Measurements from ENCODE around the gene IPO9. TPM values are rescaled to one million over a fixed set of nuclear protein-coding genes. Genes with fewer than 3 reads are reported as not detected.
"Not testable (repeated sequence)": the region's sequence is repeated elsewhere in the genome, so short reads cannot be mapped to it uniquely, and the experiment has no call there.

IPO9 gene
- total RNA-seq, 1 experiment from 2014 or later = 44.7 TPM

DNA sequence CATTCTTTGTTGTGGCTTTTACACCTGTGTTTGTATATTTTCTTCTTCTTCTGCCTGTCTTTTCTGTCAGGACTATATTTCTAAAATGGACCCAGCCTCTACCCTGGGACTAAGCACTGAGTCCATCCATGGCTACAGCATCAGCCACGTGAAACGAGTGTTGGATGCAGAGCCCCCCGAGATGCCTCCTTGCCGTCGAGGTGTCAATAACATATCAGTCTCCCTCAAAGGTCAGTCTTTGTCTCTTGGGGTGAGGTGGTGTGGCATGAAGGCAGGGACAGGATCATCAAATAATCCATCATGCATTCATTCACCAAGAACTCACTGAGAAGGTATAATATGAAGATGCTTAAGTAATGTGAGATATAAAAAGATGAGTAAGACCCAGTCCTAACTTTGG is 19.1 kb upstream of the IPO9 start:
- DNase-seq (ENCODE audit: low spot score) = no peak

DNA sequence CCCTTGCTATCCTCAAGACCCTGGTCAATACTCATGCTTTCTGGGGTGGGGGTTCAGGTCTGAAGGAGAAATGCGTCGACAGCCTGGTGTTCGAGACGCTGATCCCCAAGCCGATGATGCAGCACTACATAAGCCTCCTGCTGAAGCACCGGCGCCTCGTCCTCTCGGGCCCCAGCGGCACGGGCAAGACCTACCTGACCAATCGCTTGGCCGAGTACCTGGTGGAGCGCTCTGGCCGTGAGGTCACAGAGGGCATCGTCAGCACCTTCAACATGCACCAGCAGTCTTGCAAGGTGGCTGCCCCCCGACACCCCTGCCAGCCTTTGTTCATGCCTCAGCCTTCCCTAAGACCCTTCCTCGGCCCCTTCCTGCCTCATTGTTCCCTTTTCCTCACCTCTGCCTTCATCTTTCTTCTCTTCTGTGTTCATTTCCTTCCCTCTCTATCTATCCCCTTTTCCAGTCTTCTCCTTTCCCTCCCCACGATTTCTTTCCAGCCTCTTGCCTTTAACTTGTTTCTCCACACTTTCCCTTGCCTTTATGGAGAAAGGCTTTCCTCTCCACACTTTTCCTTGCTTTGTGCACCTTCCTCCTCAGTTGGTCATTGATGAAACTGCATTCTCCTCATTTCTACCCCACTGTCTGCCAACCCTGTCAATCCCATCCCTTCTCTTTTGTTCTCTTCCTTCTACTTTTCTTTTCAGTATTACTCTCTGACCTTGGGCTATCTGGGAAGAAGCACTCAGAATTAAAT is 18.3 kb upstream of the IPO9 start:
- DNase-seq (ENCODE audit: low spot score) = no peak

DNA sequence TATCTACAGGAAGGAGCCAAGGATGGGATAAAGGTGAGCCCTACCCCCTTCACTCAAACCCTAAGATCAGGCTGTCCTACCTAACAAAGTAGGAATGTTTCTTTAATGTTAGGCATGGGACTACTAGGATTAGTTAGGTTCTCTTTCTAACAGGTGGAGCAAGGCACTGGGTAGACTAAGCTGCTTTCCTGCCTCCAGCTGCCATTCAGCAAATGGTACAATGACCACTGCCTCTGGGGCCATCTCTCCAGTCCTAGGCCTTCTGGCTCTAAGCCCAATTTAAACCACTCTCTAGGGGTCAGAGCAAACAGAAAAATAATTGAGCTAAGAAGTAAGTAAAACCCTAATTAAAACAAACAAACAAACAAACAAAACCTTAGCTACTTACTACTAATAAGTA is 15.7 kb upstream of the IPO9 start:
- no peak for DNase-seq (ENCODE audit: low spot score)

DNA sequence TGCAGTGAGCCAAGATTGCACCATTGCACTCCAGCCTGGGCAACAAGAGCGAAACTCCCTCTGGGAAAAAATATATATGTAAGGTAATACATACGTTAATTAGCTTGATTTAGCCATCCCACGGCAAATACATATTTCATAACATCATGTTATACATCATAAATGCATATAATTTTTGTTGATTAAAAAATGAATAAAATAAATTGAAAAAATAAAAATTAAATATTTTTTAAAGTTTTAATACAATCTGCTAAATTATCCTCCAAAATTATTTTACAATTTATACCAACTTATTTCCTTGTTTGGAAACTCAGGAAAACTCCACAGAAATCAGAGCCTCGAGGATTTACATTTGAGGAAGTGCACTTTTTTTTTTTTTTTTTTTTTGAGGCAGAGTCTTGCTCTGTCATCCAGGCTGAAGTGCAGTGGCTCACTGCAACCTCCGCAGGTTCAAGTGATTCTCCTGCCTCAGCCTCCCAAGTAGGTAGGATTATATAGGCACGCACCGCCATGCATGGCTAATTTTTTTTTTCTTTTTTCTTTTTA is 12.6 kb upstream of the IPO9 start:
- no peak for DNase-seq (ENCODE audit: low spot score)

DNA sequence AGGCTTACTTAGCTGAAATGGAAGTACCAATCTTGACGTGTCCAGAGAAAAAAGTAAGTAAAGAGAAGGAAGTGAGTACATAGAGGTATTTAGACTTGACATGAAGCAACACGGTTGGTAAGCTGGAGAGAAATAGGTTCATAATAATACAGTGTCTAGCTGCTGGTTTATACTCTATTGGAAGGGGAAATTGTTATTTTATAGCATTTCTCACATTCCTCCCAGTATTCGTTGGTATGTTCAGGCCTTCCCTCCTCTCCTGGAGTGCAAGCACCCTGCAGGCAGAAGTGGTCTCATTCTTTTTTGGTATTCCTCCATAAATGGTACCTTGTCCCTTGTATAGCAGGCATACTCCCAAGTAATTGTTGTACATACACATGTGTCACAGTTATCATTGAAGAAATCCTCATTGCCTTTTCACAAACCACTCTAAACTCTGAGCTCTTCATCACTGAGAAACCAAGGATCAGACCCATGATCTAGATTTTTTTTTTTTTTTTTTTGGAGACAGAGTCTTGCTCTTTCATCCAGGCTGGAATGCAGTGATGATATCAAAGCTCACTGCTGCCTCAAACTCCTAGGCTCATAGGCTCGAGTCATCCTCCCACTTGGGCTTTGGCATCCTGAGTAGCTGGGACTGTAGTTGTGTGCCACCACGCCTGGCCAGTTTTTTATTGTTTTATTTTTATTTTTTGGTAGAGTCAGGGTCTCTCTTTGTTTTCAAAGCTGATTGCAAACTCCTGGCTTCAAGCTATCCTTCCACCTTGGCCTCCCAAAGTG is 9.8 kb upstream of the IPO9 start:
- DNase-seq (ENCODE audit: low spot score) = no peak

DNA sequence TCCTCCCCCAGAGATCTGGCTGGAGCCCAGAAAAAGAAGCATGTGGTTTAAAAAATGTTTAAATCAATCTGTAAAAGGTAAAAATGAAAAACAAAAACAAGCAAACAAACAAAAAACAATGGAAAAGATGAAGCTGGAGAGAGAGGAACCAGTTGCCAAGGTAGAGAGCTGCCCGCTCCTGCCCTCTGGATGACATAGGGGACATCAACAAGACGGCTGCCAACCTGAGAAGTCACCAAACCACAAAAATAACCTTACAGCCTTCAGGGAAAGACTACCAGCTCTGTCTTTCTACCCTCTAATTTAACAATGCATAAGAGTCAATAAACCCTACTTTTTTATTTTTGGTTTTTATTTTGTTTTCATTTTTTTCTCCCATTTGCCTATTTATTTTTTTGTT is 8.5 kb upstream of the IPO9 start:
- no peak for DNase-seq (ENCODE audit: low spot score)

DNA sequence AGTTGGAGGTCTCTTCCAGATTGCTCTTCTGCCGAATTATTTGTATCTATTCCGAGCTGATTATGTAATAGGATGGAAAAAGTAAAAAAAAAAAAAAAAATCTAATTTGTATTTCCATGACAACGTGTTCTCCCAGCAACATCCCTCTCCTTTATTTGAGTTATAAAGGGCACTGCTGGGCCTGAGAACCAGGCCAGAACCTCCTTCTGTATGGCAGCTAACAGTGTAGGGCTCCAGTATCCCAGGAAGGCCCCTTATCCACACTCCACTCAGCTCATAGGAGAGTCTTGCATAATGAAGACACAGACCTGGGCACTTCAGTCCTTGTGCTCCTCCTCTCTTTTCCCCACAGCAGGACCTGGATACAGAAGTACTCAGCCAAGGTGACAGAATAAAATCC is 3.7 kb upstream of the IPO9 start:
- no peak for DNase-seq (ENCODE audit: low spot score)

DNA sequence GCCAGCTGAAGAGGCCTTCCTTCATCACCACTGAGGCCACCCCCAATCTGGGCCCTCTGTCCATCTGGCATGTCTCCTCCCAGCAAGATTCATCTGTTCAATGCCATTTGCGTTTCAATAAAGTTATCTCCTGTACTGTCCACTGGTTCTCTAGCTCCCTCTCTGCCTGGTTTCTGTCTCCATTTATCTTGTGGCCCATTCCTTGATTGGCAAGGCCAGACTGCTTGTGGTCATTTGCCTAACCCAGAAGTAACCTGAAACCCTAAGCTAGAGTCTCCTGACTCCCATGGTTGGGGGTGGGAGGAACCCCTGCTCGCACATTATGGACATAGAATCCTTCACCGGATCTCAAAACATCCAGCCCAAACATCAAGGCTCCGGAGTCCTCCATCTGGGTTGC is 2.1 kb upstream of the IPO9 start:
- DNase-seq (ENCODE audit: low spot score) = no peak

DNA sequence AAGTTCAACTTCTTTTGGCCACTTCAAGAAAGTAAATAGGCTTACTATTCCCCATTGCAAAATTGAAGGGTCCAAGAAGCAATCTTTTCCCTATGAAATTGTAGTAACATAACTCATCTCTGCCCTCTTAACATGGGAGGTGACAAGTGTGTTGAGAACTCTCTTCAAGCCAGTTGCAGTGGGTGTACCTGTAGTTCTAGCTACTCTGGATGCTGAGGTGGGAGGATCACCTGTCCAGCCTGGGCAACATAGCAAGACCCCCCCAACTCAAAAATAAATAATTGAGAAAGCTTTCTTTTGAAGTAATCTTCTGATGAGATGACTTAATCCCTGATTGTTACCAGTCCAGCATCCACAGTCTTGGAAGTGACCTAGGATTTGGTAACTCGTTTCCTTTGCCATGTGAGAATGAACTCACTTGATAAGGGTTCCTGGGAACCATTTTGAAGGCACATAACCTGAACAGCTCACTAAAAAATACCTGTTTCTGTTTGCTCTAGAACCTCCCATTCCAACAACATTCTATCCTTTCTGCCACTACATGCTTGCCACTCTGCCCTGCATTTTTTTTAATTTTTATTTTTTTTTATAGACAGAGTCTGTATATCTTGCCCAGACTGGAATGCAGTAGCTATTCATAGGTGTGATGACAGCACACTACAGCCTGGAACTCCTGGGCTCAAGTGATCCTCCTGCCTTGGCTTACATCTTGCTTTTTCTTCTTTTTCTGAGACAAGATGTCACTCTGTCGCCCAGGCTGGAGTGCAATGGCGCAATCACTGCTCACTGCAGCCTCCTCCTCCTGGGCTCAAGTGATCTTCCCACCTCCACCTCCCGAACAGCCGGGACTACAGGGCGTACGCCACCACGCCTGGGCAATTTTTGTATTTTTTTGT is 1.4 kb upstream of the IPO9 start:
- DNase-seq (ENCODE audit: low spot score) = no peak

DNA sequence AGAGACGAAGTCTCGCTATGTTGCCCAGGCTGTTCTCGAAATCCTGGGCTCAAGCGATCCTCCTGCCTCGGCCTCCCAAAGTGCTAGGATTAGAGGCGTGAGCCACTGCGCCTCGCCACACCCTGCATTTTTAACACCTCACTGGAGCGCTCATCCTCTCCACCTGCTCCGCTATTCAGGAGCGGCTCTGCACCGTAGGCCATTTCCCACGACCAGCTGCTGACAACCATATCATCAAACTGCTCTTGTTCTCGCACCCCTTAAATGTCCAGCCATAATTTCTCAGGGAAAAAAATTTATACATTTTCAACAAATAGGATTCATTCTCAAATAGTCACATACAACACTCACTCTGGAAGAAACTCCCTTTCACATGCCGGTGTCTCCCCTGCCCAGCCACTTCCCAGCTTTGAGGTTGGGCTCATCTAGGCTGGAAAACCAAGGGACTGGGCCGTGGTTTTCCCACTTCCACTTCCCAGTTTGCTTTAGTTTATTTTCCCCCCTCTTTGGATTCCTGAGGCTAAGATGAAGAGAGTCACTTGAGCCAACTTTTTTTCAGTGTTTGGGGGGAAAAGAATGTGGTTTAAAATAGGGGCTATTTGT is 639 bp upstream of the IPO9 start:
- DNase-seq (ENCODE audit: low spot score) = peak; percentile 15

DNA sequence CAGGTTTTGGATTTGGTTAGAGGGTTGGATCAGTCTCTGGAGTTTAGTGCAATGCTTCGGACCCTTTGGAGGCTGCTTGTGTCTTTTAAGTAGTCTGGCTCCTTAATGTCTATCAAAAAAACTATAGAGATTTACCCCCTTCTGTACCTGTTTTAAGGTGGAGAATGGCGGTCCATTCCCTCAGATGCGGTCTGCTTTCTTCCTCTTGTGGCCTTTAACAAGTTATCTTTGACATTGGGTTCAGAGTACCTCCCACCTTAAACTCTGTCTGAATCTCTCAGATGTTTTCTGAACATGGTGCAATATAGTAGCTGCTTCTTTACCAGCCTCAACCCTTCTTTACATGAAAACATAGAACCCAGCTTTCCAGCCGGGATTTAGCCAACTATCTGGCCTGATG is 2.4 kb downstream of the IPO9 start:
- DNase-seq (ENCODE audit: low spot score) = no peak

DNA sequence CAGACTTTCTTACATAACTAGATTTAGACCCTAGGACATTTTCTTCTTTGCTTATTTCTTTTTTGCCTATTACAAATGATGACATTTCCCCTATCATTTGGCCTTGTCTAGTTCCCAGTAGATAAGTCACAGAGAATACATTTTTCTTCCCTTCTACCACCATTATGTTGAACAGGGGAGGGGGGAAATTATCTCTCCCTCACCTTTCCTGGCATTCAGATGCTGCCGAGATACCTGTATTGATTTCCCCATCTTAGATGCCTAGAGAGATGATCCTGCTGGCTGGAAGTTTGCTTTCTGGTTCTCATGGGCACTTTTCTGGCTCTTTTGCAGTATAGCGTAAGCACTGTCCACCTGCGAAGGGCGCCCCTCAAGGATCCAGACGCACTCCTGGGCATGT is 5.7 kb downstream of the IPO9 start:
- no peak for DNase-seq (ENCODE audit: low spot score)

DNA sequence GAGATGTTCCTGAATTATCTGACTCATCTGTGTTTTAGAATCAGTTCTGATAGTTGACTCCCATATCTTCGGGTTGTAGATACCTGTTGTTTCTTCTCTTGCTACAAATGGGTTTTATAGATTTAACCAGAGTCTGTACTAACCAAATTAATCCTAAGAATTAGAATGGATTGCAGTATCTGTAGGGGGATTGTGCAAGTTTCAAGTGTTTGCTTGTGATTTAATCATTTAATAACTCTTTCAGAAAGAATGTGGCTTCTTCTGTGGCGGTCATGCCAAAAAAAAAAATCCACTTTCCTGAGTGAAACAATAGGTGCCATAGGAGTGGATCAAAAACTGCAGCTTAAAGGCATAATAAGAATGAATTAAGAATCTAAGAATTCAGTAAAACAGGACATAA is 9.4 kb downstream of the IPO9 start:
- DNase-seq (ENCODE audit: low spot score) = no peak

DNA sequence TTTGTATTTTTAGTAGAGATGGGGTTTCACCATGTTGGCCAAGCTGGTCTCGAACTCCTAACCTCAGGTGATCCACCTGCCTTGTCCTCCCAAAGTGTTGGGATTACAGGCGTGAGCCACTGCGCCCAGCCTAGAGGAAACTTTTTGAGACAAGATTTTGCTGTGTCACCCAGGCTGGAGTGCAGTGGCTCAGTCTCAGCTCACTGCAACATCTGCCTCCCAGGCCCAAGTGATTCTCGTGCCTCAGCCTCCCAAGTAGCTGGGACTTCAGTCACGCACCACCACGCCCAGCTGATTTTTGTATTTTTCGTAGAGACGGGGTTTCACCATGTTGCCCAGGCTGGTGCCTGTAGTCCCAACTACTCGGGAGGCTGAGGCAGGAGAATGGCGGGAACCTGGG is 10.1 kb downstream of the IPO9 start:
- not testable (repeated sequence) for DNase-seq (ENCODE audit: low spot score)

DNA sequence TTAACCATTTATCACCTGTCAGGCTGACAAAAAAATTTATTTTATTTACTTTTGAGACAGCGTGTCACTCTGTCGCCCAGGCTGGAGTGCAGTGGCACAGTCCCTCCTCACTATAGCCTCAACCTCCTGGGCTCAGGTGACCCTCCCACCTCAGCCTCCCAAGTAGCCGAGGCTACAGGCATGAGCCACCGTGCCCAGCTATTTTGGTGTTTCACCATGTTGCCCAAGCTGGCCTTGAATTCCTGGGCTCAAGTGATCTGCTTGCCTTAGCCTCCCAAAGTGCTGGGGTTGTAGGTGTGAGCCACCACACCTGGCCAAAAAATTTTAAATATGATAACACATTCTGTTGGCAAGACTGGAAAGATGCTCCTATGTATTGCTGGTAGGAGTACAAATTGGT is 11.1 kb downstream of the IPO9 start:
- no peak for DNase-seq (ENCODE audit: low spot score)

DNA sequence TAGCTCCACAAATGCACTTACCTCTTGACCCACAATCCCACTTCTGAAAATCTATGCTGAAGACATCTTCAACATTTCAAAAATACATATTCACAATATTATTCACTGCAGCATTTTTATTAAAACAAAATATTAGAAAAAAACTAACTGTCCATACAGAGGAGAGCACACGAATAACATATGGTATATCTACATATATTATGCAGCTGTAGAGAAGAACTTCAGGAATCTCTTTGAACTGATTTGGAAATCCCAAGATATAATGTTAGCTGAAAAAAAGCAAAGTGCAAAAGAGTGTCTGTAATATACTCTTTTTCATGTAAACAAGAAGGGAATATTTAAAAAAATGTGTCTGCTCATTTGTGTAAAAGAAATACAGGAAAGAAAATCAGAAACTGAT is 11.5 kb downstream of the IPO9 start:
- DNase-seq (ENCODE audit: low spot score) = no peak

DNA sequence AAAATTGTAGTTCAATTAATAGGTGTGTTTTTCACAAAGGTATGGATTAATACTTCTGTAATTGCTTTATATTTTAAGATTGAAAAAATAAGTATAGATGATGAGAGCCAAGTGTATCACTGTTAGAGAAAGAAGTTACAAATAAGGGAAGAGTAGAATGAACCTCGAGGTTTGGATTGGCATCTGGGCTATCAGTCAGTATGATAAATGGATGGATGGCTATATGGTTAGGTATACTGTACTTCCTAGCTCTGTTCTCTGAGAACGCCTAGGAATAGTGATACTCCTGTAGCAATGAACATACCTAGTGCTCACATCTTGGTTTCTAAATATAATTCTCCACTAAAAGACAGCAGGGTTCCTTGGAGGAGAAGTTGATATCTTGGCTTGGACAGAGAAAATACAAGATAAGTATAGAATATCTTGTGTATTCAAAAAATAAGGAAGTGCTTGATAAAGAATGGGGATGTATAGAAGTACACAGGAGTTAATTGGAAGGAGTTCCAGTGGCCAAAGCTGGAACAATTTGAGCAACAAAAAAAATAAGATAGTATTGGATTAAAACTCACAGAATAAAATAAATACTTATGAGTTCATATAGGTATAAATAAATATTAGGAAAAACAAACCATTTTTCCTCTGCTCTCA is 12.4 kb downstream of the IPO9 start:
- DNase-seq (ENCODE audit: low spot score) = no peak

DNA sequence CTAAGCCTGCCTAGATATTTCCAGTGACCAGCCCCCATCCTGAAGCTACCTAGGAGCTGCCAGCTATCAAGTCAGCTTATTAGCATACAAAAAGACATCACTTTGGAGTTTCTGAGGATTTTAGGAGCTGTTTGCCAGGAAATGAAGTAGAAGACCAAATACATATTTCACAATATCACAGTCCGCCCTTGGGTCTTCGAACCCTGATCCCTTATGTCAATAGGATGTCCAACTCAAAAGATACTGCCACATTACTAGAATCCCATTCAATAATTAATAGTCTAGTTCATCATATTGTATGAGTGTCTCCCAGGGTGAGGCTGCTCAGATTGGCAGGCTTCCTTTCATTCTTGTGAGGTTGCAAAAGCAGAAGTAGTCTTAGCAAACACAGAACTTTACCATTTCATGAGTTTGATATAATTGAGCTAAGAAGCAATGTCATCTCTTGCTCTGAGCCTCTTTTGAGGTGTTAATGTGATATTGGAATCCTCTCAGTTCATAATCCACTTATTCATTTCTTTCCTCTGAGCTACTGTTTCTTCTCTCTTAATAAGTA is 13.6 kb downstream of the IPO9 start:
- no peak for DNase-seq (ENCODE audit: low spot score)

DNA sequence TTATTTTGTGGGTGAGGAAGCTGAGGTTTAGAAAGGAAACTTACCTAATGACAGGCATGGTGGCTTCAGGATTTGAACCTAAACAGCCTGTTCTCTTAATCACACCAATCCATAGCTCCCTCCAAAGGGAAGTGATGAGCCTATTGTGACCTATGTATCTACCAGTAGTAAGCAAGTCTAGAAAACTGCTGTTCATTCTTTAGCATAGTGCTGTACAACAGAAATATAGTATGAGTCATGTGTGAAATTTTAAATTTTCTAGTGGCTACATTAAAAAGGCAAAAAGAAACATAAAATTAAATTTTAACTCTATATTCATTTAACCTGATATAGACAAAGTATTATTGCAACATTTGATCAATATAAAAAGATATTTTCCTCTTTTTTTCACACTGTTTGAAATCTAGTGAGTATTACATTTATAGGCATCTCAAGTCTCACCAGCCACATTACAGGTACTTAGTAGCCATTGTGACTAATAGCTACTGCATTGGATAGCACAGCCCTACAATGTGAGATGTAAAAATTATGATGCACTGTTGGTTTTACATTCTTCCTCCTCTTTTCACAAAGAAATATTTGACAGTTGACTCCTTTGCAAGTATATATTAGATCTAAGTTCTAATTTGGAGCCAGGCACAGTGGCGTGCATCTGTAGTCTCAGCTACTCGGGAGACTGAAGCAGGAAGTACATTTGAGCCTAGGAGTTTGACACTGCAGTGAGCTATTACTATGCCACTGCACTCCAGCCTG is 16.6 kb downstream of the IPO9 start:
- peak; percentile 34 for DNase-seq (ENCODE audit: low spot score)

DNA sequence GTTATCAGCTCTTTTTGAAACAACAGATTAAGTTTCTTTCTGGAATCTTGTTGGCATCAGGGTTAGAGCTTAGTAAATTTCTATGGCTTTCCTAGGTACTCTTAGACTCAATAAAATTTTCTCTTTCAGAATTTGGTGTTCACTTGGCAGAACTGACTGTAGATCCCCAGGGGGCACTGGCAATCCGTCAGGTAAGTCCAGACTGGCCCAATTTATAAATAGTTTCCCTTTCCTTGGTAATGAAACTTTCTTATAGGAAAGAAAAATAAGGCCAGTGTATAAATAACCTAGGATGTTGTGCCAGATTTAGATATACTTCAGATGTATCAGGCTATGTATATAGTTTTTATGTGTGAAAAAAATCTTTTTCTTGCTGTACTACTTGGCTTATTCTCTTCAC is 18.2 kb downstream of the IPO9 start:
- no peak for DNase-seq (ENCODE audit: low spot score)
